ENCODE results near the gene DOK3. TPM values are rescaled to one million over a fixed set of nuclear protein-coding genes. Genes with fewer than 3 reads are reported as not detected.

DOK3 gene
- total RNA-seq, 1 experiment from 2014 or later = 16.4 TPM

DNA sequence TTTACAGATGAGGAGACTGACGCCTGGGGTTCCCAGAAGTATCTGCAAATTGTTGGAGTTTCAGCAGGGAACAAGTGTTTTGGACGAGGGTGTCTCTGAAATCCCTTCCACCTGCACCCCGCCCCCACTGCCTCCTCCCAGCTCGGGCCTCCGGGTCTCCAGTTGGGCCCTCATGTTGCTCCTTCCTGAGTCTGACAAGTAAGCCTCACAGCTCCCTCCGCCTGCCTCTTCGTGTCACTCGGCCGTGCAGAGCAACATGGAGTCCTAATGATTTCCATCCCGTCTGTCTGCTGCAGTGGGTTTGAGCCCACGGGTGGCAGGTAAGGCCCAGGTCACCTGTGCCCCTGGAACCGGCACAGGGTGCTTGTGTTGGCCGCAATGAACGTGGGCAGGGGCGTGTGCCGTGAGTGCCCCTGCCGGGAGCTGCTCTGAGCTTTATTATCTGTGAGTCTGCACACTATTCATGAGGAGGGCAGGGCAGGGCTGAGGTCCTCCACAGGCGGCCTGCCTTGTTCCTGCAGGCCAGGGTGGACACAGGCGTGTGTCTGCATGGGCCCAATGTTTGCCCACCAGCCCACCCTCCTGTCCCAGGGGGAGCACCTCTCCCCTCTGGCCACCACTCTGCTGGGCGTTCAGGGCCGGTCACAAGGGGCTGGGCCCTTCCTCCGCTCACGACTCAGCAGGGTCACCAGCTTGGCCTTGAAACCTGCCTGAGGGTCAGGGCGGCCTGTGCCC, 6.1 kb downstream of the DOK3 start:
- Histone ChIP-seq H3K4me1 (ENCODE audit: insufficient read depth, low read length) (no peaks in the 10 kb centered on the region; the same call in 1 of the 2 replicates), H3K23me2 (ENCODE audit: insufficient read length, low read depth, low read length, poor library complexity, severe bottlenecking) (no peaks in the 10 kb centered on the region), H4K5ac (ENCODE audit: insufficient read length, low read depth, low read length) (no peak overlapping the region), H3K79me2 (ENCODE audit: insufficient read depth, low read length) (no peaks in the 10 kb centered on the region), H3K56ac (ENCODE audit: insufficient read length, low read depth, low read length) (no peak overlapping the region), H4K91ac (ENCODE audit: insufficient read length, low read depth, low read length) (no peak overlapping the region), H2BK15ac (ENCODE audit: low read depth, low read length) (no peak overlapping the region), H3K27ac (ENCODE audit: insufficient read length, low read depth, low read length) (no peak overlapping the region), H3K14ac (ENCODE audit: insufficient read depth, low read length) (no peak overlapping the region), H3K9me3 (ENCODE audit: control insufficient read depth, low read depth, low read length) (no peaks in the 10 kb centered on the region), H3K79me1 (ENCODE audit: insufficient read depth, low read depth, low read length, poor library complexity, severe bottlenecking) (no peaks in the 10 kb centered on the region), H3K4ac (ENCODE audit: low read depth, low read length) (no peak overlapping the region), H2BK5ac (ENCODE audit: insufficient read length, low read length) (no peak overlapping the region), H3K27me3 (ENCODE audit: insufficient read depth, low read length) (no peaks in the 10 kb centered on the region; the same call in 1 of the 2 replicates), H2BK20ac (ENCODE audit: low read depth, low read length, poor library complexity, severe bottlenecking) (no peak overlapping the region), H3K23ac (ENCODE audit: insufficient read length, low read depth, low read length) (no peak overlapping the region), H3T11ph (ENCODE audit: low read length) (no peak overlapping the region), H2BK12ac (ENCODE audit: insufficient read length, low read depth, low read length) (no peak overlapping the region), H3K9ac (ENCODE audit: extremely low read depth, insufficient read length, low read length) (no peak overlapping the region), H2BK120ac (ENCODE audit: low read depth, low read length, poor library complexity, severe bottlenecking) (no peak overlapping the region), H3K4me2 (ENCODE audit: insufficient read depth, insufficient read length, low read length) (no peak overlapping the region), H4K20me1 (ENCODE audit: control insufficient read depth, insufficient read depth, insufficient read length) (no peaks in the 10 kb centered on the region), H3K18ac (ENCODE audit: insufficient read length, low read depth, low read length) (no peak overlapping the region), H4K8ac (replicated peaks; ENCODE audit: insufficient read length, low read depth, low read length) (no peak overlapping the region), H2AFZ (ENCODE audit: low read length) (no peak overlapping the region), H2AK5ac (ENCODE audit: insufficient read length, low read length) (no peak overlapping the region)
- Mint-ChIP-seq H3K27me3 (ENCODE audit: low read depth) (peaks cover 22% of the 10 kb centered on the region), H3K36me3 (ENCODE audit: insufficient read depth in 1 of 3, low read depth in 3 of 3) (peaks cover 10 to 14% (median 12%) of the 10 kb centered on the region in 3 experiments; a peak in 6 of 7 replicates), H3K4me1 (peaks cover 15 to 24% of the 10 kb centered on the region in 2 experiments), H3K9me3 (no peaks in the 10 kb centered on the region), H3K4me3 (no peak overlapping the region), H3K27ac (no peak overlapping the region)
- WGBS (ENCODE audit: extremely low coverage, insufficient read length, low lambda C conversion rate) = no CpG with 5 or more reads among the region's 24 CpGs
- no peak for DNase-seq
- TF ChIP-seq, protein P1, sequence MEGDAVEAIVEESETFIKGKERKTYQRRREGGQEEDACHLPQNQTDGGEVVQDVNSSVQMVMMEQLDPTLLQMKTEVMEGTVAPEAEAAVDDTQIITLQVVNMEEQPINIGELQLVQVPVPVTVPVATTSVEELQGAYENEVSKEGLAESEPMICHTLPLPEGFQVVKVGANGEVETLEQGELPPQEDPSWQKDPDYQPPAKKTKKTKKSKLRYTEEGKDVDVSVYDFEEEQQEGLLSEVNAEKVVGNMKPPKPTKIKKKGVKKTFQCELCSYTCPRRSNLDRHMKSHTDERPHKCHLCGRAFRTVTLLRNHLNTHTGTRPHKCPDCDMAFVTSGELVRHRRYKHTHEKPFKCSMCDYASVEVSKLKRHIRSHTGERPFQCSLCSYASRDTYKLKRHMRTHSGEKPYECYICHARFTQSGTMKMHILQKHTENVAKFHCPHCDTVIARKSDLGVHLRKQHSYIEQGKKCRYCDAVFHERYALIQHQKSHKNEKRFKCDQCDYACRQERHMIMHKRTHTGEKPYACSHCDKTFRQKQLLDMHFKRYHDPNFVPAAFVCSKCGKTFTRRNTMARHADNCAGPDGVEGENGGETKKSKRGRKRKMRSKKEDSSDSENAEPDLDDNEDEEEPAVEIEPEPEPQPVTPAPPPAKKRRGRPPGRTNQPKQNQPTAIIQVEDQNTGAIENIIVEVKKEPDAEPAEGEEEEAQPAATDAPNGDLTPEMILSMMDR (conservative IDR thresholded peaks at IDR 0.05) = no peak
